GM18498 (cell line): ENCODE data around the gene PLCB1.

Experiments used
- ATAC-seq: cut with Tn5 transposase; IDR thresholded peaks from one replicate; pipeline ENCODE4 v1.9.1; 2021; ENCODE audit warnings: mild to moderate bottlenecking, moderate library complexity; ENCODE audit not compliant: unreplicated experiment

PLCB1 gene

DNA sequence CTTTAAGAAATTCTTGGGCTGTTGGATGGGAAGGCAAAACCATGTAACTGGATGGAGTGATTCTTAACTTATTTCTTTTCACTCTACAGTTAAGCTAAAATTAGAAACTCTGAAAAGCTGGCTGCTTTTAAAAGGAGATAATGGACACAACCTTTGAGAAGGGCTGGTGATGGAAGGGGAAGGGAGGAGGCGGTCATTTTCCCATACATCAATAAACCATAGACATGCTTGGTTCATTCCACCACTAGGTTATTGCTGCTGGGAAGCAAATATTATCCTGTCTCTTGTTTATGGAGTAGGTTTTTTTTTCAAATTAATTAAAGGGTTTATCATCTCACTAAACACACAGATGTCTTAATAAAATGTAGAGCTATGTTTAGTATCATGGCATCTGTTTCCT lies 76.2 kb downstream of the PLCB1 start:
- no peak for ATAC-seq

DNA sequence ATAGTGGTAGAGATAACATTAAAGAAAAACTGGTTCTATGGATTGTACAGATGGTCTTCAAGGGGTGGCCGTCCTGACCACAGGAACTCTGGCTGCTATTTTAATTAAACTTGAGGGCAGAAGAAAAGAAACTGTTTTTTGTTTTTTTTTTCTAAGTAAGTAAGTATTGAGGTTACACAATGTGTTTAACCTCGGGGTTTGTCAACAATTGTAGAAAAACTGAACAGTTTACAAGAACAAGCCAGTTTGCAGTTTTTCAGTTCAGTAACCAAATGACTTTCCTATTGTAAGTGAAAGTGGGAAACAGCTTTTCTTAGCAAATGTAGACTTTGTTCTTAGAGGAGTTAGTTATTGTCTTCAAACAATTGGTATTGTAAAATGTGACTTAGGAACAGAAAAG lies 77.0 kb downstream of the PLCB1 start:
- peak; percentile 59 for ATAC-seq

DNA sequence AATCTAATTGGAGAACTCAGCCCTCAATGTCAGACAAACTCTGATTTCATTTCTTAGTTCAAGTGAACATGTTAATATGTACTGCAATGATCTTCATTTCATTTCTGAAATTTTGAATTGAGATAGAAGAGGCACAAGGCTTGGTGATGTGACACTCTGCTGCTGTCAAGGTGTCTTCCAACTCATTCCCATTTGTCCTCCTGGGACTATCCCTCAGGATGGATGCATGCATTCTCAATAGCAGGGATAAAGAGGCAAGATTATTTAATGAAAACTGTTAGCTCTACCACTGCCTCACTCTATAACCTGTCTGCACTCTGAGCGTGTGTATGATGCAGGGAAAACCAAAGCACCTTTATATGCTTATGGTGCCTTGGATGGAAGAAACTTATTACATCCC lies 78.7 kb downstream of the PLCB1 start:
- ATAC-seq = no peak

DNA sequence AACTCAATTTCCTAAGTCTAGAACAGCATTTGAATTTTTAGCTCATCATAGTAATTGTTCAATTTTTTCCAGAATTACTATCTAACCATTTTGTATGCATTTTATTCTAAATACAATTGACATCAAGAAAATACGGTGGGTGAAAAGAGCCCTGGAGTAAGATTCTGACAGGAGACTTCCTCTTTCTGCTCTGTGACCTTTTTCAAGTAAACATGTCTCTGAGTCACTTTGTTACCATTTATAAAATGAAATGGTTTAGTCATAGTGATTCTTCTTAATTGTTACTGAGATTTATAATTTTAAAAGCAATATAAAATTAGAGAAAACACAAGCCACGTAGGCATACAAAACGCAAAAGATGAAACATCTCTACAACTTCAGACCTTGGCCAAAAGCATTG lies 80.2 kb downstream of the PLCB1 start:
- ATAC-seq = no peak

DNA sequence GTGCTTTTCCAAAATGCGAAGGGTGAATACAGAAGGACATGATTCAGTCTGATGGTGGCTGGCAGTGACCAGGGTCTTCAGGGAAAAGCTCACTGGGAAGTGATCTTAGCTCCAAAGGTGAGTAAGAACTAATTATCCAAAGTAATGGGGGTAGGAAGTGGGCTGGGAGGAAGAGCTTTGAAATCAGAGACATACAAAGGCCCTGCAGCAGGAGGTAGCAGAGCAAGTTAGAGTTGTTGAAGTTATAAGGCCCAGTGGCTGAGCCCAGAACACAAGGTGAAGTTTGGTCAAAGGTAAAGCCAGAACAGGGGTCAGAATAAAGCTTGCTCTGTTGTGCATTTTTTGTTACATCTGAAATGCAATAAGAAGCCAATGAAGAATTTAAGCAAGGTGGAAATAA lies 81.2 kb downstream of the PLCB1 start:
- ATAC-seq = no peak

DNA sequence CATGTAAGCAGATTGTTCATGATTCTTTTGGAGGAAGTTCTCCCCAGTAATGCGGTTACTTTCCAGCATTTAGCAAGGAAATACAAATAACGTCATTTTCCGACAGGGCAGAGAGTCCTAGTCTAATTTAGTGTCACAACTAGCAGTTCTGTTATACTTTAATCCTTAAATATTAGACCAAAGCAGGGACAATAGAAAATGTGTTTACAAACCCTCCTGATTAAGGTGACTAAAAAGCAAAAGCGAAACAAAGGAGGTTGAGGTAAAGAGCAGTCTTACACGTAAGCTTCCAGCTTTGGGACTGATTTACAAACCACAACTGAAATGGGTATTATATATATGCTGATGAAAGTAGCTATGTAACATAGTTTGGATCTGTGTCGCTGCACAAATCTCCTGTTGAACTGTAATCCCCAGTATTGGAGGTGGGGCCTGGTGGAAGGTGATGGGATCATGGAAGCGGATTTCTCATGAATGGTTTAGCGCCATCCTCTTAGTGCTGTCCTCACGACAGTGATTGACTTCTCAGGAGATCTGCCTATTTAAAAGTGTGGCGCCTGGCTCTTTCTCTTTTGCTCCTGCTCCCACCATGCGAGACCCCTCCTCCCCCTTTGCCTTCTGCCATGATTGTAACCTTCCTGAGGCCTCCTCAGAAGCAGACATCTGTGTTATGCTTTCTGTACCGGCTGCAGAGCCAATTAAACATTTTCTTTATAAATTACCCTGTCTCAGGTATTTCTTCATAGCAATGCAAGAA lies 81.9 kb downstream of the PLCB1 start:
- ATAC-seq = peak; percentile 79

DNA sequence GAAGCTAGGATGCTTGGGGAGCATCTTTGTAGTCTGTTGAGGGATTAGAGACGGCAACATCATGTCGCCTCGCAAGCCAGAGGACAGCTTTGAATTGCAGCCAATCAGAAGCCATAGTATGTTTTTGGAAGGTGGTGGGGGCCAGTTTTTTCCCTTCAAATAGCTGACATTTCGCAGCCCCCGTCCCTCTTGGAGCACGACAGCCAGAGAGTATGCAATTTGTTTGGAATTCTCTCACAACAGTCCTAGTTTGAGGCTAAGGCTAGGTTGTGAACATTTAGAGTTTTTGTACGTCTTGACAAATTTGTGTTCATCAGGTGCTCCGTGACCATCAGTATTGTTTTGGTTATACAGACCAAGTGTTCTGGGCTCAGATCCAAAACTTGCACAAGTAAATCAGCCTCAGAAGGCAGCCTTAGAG lies 83.3 kb downstream of the PLCB1 start:
- ATAC-seq = no peak

DNA sequence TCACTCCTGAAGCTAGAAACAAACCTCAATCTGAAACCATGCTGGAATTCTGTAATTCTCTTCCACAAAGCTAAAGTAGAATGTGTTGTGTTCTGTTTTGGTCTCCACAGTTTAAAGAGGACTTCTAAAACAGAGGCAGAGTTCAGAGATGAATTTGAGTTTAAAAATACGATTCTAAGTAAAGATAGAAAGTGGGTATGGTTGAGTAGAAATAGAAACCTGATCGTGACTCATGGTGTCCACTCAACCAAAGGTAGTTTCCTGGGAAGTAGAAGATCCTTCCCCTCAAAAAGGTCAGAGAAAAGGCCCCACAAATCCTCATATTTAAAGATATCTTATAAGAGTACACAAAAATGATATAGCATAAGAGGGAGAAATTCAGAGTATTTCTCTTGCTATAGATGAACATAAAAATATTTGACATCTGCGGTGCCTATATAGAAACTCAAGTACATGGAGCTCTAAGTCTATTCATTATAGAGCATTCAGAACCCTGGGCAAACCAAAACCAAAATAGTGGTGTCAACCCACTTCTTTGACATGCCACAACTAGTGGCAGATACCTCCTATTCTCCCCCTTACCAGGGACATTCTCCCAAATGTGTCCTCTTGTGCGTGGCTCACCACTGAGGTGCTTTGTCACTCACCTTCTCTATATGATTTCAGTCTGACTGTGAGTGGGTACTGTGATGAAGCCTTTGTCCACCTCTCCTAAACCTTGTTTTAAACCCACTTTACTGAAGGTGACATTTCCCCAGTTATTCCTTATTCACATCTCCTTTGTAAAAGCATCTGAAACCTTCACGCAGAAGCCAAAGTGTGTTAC lies 84.5 kb downstream of the PLCB1 start:
- ATAC-seq = no peak

DNA sequence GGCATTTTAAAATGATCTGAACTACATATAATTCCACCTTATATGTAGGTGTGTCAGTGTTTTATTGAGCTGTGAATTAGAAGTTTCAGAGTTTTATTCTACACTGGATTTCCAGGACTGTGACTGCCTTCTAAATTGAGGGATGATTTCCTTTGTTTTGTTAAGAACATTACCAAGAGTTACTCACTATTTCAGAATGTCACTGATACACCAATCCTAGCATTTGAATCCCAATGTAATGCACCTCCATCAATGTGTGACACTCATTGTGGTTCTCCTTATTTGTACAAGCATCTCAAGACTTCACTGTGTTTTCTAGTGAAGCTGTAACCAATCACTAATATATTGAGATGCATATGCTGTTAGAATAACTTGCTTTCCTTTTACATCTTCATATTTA lies 86.8 kb downstream of the PLCB1 start:
- no peak for ATAC-seq

DNA sequence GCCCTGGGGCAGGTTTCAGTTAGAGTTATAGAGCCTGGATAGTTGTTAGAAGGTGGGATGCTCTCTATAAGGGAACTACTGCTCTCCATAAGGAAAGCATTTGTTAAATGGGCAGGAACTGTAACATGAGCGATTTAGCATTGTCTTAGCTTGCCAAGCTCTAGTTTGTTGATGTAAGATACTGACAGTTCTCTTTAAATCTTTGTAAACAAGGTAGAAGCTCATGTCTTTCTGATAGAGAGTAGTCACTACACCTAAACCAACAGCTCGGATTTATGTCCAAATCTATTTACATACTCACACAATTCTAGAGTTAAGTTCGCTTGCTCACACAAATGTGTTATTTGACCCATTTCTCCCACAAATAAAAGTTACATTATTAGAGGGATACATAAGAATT lies 87.3 kb downstream of the PLCB1 start:
- ATAC-seq = no peak

DNA sequence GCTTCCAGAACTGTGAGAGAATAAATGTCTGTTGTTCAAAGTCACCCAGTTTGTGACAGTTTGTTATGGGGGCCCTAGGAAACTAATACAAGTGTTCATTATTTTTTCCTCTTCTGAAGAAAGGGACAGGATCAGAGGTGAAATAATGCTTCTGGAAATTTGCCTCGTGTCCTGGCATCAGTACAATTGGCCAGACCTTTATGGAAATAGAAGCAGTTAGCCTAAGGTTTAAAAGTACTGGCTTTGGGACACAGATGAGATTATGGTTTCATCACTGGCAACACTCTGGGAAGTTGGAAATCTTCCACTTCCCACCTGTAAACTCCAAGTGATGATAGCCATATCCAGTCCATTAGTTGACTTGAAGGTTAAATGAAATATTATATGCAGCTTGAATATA lies 88.7 kb downstream of the PLCB1 start:
- no peak for ATAC-seq

DNA sequence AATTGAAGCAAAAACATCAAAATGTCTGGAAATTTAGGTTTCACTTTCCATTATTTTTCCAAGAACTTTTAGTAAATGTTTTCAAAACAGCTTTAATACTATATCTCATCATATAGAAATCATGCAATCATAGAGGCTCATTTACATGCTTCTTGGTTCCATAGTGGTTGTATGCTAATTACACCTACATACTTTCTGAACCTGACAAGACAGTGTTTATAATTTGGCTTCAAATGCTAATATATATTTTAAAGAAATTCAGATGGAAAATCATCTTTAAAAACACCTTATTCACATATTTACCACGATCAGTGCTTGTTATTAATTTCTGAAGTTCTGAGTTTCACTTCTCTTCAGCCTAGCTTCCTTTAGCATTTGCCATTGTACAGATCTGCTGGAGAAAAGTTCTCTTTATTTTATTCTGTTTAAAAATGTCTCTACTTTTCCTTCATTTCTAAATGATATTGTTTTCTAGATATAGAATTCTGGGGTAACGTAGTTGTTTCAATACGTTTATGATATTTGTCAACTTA lies 89.9 kb downstream of the PLCB1 start:
- ATAC-seq = peak; percentile 66

DNA sequence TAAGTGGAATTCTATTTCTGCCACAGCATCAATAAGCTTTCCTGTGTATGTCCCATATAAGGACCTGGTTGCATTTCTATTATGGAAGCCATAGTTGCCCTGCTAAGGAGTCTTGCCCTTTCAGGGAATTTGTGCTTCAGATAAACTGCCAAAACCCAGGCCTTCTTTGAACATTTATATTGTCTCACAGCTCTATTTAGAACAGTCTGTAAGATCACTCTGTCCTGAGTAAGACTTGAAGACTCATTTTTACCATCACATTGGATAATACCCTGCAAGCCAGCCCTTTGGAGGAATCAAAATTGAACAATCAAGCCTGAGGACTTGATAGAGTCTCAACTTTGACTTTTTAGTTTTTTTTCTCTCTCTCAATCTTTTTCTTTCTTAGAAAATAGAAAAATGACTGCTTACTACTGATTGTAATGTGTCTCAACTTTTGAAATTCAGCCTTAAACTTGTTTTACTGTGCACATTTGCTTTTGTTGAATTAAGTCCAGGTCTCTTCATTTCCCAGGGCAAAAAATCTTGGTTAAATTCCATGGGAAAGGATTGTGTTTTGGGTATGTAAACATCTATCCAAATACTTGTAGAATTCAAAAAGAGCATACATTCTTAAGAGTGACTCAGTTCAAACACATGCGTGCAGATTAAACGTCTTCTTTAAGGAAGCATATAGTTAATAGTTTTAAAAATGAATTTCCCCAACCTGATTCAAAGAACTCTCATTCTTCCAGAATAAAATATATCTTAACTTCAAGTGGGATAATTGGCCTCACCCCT lies 91.2 kb downstream of the PLCB1 start:
- no peak for ATAC-seq

DNA sequence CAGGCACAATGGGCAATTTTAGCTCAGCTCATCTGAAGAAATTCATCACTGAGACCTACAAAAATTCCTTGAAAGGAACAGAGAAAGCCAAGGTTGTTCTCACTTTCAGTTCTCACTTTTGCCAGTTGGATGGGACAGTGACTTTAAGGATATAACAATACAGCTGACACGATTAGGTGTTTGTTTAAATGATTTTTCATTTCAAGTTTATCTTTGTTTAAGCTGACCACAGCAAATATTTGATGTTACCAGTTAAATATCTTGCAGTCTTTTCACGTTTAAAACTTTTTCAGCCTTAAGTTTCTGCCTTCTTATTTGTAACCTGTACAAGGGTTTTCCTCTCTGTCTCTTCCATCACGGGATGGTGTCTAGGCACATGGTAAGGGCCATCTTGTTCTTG lies 93.6 kb downstream of the PLCB1 start:
- ATAC-seq = no peak

DNA sequence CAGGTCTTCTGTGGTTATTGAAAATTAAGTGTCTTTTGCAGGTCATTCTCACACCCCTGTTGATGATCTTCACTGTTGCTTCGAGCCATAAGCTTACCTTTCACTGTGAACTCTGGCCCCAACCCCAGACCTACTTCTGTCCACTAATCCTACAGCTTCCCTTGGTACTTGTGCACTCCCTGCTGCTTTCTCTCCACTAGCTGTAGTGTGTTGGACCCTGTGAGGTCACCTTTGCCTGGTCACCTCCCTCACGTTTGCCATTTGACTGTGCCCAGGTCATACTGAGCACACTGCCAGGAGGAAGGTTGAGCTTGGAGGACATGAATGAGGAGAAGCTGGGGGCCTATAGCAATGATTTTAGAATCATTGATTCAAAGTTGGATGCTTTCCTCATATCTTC lies 94.0 kb downstream of the PLCB1 start:
- no peak for ATAC-seq

DNA sequence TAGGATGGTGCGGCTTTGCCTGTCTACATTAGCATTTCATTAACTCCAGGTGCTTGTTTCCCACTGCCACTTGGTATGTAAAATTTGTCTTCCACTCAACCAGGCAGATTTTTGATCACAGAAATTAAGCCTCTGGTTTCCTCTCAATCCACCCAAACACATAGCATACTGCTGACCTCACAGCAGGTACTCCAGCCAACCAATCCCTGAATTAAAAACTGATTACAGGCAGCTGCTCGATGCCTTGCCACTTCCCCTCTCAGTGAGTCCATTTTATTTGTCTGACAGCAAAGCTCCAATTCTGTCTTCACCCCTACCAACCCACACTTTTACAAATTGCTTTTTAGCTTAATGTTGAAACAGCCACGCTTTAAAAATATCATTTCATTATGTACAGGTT lies 95.2 kb downstream of the PLCB1 start:
- ATAC-seq = no peak

DNA sequence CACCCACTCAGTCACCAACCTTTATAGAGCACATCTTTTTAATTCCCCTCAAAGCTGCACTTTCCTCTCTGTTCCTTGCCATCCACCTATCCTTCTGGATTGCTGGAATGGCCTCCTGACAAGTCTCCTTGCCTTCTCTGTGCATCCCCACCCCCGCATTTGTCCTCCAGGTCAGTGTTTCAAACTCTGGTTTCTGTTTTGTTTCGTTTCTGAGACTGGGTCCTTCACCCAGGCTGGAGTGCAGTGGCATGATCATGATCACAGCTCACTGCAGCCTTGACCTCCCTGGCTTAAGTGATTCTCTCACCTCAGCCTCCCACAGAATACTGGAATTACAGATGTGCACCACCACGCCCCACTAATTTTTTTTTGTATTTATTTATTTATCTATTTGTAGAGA lies 96.2 kb downstream of the PLCB1 start:
- peak; percentile 84 for ATAC-seq

DNA sequence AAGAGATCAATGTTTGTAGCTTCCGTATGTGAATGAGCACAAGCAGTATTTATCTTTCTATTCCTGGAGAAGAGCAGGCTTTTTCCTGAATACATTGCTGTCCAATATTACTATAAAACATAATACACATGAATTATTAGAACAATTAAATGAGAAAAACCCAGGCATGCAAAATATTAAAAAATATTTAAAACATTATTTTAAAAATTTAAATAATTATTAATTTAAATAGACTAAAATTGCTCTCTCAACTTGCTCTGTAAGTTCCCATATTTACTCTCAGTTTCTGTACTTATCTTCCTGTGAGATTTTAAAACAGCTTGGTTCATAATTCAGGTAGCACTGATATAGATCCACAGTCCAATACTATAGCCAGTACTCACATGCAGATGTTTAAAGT lies 97.0 kb downstream of the PLCB1 start:
- ATAC-seq = no peak

DNA sequence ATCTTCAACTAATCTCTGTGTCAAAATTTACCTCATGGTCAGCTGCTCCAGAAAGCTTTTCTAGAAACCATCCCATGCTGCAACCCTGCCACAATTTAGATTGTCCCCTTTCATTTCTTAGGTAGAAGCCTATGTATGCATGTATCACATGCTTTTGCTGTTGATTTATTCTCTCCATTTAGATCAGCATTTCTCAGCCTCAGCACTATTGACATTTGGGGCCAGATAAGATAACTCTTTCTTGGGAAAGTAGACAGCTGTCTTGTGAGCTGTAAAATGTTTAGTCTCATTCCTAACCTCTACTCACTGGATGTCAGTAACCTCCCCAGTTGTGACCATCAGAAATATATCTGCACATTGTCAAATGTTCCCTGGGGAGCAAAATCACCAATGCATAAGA lies 99.0 kb downstream of the PLCB1 start:
- ATAC-seq = no peak

DNA sequence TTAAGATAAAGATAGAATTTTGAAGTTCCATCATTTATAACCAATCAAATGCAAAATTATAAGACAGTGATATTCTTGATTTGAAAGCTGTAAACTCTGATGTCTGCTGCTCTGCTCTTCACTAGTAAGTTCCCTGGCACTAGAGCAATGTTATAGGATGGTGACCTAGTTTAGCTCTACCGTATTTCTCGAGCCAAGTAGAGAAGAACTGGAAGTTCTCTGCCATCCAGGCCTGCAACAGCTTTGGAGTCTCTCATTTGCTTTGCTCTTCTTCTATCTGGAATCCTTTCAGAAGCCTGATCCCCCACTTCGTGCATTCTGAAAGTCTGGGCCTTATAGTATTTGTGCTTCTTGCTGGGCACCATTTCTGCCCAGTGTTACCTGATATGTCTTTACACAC lies 100.3 kb downstream of the PLCB1 start:
- ATAC-seq = no peak

DNA sequence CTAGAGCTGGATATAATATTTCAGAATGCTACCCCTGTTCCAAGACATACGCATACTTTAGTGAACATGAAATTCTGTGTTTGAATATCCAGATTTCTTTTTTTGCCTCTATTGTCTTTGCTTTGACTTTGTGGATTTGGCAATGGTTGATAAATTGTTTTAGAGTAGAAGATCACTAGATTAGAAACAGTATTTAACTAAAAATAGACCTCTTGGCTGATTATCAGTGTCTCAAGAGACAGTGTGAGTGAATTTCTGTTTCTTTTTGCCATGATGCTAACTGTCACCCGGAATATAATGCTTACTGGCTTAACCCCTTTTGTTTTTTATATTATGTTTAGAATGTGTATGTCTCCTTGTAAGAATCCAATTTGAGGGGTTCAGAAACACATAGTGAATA lies 102.5 kb downstream of the PLCB1 start:
- no peak for ATAC-seq
